ENCODE data around the gene SNX9.

GRCh38 chr6:157981395-157982101, 158.5 kb downstream of the SNX9 start, which contains the start of gene SYNJ2:
- peak in 2 of 3 experiments; percentile 35 to 53 for TF ChIP-seq CTCF (IDR thresholded peaks at IDR 0.05 in 2 of 3, conservative IDR thresholded peaks at IDR 0.05 in 1 of 3; ENCODE audit: control insufficient read depth in 2 of 3, extremely low read depth in 1 of 3, insufficient read depth in 1 of 3, low read depth in 3 of 3, low read length in 3 of 3)
- TF ChIP-seq NRF1 (conservative IDR thresholded peaks at IDR 0.05; ENCODE audit: low read depth, low read length): no peak
- TF ChIP-seq EZH2 (IDR thresholded peaks at IDR 0.05; ENCODE audit: borderline replicate concordance, control insufficient read depth, low read depth, low read length): no peak
- no peak for TF ChIP-seq ZNF384 (IDR thresholded peaks at IDR 0.05; ENCODE audit: borderline replicate concordance, low read depth, low read length)
- TF ChIP-seq CREM (IDR thresholded peaks at IDR 0.05; ENCODE audit: low read depth): no peak
- no peak for TF ChIP-seq RCOR1 (conservative IDR thresholded peaks at IDR 0.05; ENCODE audit: low read depth, low read length)
- peak; percentile 24; the same call in 1 of the 2 replicates for TF ChIP-seq ZNF217 (IDR thresholded peaks at IDR 0.05)
- no peak for TF ChIP-seq POU2F2 (IDR thresholded peaks at IDR 0.05; ENCODE audit: borderline replicate concordance, low read depth, low read length)
- no peak for TF ChIP-seq SMC3 (IDR thresholded peaks at IDR 0.05; ENCODE audit: borderline replicate concordance, low read length)
- TF ChIP-seq FOS (IDR thresholded peaks at IDR 0.05; ENCODE audit: borderline replicate concordance, extremely low read depth, insufficient read length): no peak
- TF ChIP-seq CBX5 (IDR thresholded peaks at IDR 0.05; ENCODE audit: low read depth): no peak
- peak; percentile 74 for TF ChIP-seq ELK1 (IDR thresholded peaks at IDR 0.05; ENCODE audit: low read depth, low read length)
- TF ChIP-seq STAT1 (conservative IDR thresholded peaks at IDR 0.05): no peak
